Renal cortex interstitium (tissue), 11 donors: ENCODE results near the gene DBT. TPM values are rescaled to one million over a fixed set of nuclear protein-coding genes. Genes with fewer than 3 reads are reported as not detected.
"Not testable (repeated sequence)": the region's sequence is repeated elsewhere in the genome, so short reads cannot be mapped to it uniquely, and the experiment has no call there.

Experiments
- DNase-seq, 11 donors: peaks; one replicate each; pipeline ENCODE4 v3.0.0-alpha.2; 2013; ENCODE audit warnings: low read depth in 9 of 11, low spot score in 4 of 11; ENCODE audit errors: extremely low read depth in 1 of 11
- polyA plus RNA-seq, 3 donors: library from polyadenylated mRNA; unstranded; fragments of 120-200 nt; gene quantifications; one replicate each; pipeline ENCODE4 v1.2.1, GENCODE V29; 2013; ENCODE audit not compliant: insufficient read length in 3 of 3

The DBT gene
- polyA plus RNA-seq, 3 donors, result 20.2 to 30.0 (median 27.0) TPM

DNA sequence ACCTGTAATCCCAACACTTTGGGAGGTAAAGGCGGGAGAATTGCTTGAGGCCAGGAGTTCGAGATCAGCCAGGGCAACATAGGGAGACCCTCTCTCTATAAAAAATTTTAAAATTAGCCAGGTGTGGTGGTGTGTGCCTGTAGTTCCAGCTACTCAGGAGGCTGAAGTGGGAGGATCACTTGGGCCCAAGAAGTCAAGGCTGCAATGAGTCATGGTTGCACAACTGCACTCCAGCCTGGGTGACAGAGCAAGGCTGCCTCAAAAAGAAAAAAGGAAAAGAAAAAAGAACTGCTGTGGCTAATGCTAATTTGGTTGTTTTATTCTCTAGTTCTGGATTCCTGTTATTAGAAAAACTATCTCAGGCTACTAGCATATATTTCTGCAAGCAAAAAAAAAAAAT lies 29.8 kb downstream of the DBT start:
- DNase-seq, result no peak

DNA sequence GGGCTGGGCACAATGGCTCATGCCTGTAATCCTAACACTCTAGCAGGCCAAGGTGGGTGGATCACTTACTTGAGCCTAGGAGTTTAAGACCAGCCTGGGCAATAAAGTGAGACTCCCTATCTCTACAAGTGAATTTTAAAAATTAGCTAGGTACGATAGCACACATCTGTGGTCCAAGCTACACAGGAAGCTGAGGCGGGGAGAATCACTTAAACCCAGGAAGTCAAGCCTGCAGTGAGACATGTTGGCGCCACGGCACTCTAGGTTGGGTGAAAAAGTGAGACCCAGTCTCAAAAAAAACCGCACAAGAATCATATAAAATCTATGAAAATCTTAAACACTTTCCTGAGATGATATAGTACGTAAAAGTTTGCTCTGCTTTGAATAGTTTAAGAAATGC lies 30.2 kb downstream of the DBT start:
- no peak for DNase-seq

DNA sequence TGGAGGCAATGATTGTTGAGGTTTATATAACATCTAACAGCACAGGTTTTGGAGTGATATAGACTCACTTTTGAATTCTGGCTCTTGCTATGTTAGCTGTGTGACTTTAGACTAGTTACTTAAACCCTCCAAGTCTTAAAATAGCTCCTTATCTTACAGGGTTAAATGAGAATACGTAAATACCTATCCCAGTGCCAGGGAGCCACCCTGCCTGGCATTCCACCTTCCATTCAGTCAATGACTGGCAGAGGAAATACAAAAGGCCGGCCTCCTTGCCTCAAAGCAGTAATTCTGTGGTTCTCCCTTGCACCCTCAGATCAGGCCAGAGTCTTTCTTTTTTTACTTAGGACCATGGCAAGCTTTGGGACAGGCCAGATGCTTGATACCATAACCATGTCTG lies 31.8 kb downstream of the DBT start:
- DNase-seq, result no peak

DNA sequence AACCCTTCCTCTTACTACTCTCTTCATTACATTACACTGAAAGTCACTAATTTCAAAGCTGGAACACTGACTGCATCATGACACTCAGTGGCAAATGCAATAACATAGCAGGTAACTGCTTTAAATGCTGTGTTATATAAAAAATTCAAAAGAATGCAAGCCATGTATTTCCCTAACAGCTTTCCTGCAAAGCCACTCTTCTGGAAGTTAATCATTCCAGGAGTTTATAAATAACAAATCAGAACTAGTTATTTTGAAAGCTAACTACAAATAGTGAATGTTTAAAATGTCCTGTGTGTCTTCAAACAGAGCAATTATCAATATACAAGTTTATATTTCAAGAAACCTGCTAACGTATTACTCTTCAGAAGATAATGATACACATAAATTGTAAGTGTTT lies 34.5 kb downstream of the DBT start:
- peak in 2 of 11 donors; percentile 5 to 31 for DNase-seq

DNA sequence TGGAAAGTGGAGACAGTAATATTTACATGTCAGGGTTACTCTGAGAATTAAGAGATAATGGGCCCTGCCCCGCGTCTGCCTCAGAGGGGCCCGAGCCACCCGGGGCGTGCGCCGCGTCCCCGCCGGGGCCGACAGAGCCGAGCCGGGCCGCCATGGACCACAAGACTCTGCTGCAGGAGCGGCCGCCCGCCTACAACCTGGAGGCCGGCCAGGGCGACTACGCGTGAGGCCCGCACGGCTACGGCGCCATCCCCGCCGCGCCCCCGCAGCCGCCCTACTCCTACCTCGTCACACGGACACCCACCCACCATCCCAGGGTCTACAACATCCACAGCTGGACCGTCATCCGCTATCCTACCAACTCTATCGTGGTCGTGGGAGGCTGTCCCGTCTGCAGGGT lies 36.5 kb downstream of the DBT start:
- DNase-seq, result no peak

DNA sequence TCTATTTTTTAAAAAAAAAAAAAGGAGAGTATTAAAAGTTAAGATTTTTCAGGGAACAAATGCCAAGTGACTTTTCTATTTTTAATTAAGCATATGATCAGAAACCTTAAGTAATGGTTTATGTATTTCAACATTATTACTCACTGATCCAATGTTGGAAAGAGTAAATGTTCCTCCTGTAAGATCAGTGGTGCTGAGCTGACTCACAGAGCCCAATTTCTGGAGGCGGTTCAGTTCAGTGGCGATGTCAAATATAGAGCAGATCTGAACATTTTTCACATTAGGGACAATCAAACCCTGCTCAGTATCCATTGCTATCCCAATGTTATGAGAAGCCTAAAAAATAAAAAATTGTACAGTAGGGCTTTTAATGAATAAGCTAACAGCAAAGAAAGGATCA lies 43.3 kb downstream of the DBT start:
- no peak for DNase-seq

DNA sequence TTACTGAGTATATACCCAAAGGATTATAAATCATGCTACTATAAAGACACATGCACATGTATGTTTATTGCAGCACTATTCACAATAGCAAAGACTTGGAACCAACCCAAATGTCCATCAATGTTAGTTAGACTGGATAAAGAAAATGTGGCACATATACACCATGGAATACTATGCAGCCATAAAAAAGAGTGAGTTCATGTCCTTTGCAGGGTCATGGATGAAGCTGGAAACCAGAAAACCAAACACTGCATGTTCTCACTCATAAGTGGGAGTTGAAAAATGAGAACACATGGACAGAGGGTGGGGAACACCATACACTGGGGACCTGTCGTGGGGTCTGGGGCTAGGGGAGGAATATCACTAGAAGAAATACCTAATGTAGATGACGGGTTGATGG lies 44.0 kb downstream of the DBT start:
- not testable (repeated sequence) for DNase-seq

DNA sequence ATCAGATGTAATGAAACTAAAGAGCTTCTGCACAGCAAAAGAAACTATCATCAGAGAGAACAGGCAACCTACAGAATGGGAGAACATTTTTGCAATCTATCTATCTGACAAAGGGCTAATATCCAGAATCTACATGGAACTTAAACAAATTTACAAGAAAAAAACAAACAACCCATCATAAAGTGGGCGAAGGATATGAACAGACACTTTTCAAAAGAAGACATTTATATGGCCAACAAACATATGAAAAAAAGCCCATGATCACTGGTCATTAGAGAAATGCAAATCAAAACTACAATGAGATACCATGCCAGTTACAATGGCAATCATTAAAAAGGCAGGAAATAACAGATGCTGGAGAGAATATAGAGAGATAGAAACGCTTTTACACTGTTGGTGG lies 44.5 kb downstream of the DBT start:
- DNase-seq, result not testable (repeated sequence)

DNA sequence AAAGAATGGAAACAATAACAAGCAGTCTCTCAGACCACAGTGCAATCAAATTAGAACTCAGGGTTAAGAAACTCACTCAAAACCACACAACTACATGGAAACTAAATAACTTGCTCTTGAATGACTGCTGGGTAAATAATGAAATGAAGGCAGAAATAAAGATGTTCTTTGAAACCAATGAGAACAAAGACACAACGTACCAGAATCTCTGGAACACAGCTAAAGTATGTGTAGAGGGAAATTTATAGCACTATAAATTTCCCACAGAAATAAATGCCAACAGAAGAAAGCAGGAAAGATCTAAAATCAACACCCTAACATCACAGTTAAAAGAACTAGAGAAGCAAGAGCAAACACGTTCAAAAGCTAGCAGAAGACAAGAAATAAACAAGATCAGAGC lies 46.9 kb downstream of the DBT start:
- DNase-seq, result not testable (repeated sequence)

DNA sequence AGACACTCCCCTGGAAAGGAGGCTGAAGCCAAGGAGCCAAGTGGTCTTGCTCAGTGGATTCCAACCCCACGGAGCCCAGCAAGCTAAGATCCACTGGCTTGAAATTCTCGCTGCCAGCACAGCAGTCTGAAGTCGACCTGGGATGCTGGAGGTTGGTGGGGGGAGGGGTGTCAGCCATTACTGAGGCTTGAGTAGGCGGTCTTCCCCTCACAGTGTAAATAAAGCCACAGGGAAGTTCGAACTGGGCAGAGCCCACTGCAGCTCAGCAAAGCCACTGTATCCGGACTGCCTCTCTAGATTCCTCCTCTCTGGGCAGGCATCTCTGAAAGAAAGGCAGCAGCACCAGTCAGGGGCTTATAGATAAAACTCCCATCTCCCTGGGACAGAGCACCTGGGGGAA lies 49.6 kb downstream of the DBT start:
- DNase-seq, result not testable (repeated sequence)

DNA sequence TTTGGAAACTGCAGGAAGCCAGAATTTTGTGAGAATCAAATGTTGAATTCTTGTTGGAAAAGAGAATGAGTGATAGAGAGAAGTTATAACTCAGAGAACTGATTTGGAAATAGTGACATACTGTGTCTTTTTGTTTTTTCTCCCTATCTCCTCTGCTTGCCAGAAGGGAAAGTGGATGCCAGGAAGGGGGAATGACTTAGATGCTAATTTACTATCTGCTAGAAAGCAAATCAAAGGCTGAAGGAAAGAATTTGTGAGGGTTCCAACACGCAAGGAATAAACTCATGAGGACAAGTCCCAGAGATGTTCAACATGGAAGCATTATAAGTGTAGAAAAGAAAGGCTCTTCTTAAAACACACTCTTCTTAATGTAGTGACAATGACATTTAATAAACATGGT lies 51.0 kb downstream of the DBT start:
- no peak for DNase-seq

DNA sequence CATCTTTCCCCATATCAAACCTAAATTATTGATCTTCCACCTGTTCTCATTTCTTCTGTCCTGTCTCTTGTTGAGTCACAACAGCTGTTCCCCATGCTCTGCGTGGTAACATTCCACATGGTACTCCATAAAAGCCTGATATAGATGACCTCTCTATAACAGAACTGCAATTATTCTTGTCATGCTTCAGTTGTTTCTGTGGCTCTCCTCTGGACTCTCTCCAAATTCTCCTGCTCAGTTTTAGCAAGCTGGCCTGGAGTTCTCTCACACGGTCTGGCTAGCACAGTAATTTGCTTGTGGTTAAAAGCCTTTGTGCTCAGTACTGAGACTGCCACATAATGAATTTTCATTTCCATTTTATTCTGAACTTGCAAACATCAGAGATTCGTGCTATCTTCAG lies 61.0 kb downstream of the DBT start:
- peak; percentile 26 to 74 (median 57) for DNase-seq

DNA sequence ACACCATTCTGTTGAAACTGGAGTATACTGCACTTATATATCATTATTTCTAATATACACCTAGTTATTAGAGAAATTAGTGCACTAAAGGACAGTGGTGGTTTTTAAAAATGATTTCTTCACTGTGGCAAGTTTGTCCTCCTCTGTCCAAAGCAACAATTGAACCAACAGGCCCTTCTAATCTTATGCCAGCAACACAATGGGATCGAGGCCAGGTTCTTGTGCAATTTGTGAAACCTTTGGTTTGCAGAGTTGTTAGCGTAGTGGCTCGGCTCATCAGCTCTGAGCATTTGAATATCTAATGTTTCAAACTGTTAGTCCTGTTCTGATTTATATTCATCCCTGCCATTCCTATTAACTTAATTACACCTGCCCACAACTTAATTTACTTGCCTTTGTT lies 61.7 kb downstream of the DBT start:
- DNase-seq, result peak in 2 of 11 donors; percentile 2 to 16

DNA sequence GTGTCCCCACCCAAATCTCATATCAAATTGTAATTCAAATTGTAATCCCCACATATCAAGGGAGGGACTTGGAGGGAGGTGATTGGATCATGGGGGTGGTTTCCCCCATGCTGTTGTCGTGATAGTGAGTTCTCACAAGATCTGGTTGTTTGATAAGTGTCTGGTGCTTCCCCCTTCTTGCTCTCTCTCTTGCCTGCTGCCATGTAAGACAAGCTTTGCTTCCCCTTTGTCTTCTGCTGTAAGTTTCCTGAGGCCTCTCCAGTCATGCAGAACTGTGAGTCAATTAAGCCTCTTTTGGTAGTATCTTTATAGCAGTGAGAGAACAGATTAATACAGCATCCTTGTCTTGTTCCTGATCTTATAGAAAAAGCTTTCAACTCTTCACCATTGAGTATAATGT lies 65.1 kb downstream of the DBT start:
- no peak for DNase-seq

DNA sequence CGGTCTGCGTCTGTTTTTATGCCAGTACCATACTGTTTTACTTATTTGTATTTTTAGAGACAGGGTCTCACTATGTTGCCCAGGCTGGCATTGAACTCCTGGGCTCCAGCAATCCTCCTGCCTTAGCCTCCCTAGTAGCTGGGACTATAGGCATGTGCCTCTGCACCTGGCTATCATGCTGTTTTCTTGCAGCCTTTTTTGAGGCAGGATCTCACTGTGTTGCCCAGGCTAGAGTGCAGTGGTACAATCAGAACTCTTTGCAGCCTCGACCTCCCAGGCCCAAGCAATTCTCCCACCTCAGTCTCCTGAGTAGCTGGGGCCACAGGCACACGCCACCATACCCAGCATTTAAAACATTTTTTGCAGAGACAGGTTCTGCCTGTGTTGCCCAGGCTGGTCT lies 66.3 kb downstream of the DBT start:
- no peak for DNase-seq

DNA sequence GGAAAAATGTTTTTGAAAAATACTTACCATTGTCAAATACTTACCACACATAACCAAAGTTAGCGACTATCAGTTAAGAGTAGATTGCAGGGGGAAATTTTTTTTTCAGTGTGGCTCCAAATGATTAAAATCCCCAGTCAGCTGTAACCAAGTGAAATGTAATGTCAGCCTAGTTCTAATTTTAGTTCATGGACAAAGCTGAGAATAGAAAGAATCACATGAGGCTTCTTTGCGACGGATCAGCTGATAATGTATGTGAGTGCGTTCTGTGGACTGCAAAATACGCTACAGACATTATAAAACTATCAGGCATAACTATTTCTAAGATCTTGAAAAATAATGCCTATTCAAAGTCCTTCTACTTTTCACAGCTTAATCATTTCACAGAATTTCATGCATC lies 71.5 kb downstream of the DBT start, which contains the start of gene LRRC39:
Gene LRRC39 (minus strand): TSS at position 166 of the 400 bp plus-strand sequence. CDS start 9,740 bp downstream, outside the sequence.
- DNase-seq, result no peak

DNA sequence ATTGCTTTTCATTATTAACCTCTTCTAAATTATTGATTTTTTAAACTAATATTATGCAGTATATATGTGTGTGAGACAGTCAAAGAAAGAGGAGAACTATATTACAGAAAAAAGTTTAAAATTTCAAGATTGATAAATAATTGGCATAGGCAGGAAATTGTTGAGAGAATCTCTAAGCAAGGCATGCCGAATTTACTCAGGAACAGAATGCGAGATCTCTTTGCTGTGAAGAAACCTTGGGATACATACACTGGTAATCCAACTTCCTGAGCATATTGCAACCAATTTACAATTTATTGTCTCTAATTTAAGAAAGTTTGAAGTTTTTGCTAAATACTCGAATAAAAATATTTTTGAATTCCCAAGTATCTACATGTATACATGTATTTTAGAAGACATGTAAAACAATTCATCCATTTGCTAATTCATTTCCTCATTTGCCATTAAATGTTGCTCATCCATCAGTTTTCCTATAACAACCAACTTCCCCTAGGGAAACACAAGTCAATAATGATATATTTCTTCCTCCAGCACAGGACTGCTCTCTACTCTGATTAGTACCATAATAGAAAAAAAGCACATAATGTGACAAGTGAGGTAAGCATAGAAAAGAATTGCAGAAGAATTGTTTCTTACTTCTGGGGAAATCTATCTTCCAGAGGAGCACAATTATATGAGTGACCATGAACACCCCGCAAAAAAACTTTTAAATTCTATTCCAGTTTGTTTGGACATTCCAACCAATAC lies 72.2 kb downstream of the DBT start:
- DNase-seq, result no peak

DNA sequence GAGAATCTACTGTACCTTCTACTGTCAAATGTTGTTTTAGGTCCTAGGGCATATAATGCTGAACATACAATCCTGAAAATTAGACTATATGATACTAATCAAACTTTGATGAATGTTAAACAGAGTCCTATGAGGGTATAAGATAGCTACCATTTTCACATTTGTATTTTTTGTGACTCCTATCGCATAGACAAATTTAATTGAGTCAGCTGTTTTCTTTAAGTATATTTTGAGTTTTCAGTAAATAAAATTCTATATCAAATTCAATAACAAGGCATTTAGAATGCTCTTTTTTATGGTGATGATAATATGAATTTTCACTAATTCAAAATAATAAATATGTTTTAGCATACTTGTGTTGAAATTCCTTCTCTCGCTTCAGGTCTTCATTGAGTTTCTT lies 81.6 kb downstream of the DBT start:
- DNase-seq, result no peak

DNA sequence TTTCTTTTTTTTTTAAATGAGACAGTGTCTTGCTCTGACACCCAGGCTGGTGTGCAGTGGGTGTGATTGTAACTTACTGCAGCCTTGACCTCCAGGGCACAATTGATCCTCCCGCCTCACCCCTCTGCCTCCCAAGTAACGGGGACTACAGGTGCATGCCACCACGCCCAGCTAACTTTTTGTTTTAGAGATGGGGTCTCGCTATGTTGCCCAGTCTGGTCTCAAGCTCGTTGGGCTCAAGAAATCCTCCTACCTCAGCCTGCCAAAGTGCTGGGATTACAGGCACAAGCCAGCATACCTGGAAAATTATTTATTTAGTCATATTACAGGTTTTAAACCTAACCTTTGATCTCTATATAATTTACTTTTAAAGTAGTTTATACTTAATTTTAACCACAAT lies 84.9 kb downstream of the DBT start:
- DNase-seq, result no peak

DNA sequence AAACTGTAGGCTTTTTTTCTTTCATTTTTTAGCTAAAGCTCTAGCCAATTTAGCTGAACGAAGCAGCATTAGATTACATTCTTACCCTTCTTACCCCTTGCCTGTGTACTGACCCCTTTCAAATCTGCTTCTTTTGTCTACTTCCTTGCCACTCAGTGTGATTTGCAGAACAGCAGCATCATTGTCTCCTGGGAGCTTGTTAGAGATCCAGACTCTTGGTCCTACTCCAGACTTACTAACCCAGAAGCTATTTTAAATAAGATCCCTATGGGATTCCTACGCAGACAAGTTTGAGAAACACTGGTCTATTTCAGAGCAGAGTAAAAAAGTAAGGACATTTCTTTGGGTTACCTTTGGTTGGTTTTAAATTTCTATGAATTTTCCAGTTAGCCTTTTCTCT lies 85.4 kb downstream of the DBT start:
- no peak for DNase-seq

DNA sequence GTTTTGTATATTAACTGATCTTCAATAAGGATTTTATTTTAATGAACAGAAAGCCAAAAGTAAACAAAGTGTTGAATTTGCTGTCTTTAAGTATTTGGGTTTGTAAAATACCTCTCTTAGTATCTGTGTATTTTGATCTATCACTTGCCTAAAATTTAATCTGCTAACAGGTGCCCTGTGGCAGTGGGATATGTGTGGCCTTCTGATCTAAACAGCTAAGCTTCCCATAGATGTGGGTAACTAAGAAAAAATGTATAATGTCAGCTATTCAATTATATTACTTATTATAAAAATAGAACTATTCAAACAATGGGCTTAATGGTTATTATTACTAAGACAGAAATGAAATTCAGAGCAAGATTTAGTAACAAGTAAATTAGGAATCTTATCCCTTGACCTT lies 86.8 kb downstream of the DBT start:
- no peak for DNase-seq
